ENCODE measurements around the gene HPD.

- TF ChIP-seq CTCF (IDR thresholded peaks at IDR 0.05): no peak
- TF ChIP-seq POLR2A (IDR thresholded peaks at IDR 0.05): no peak
Measured at GRCh38 chr12:121789800-121790728, 68.6 kb downstream of the HPD start.

Measured in adrenal gland (tissue), 5 donors.